GM19438 (cell line): ENCODE results near the gene ANKH.

ENCODE experiments used
- ATAC-seq: cut with Tn5 transposase; IDR thresholded peaks from one replicate; pipeline ENCODE4 v1.9.1; 2021; ENCODE audit warnings: low read depth; ENCODE audit not compliant: unreplicated experiment

Gene ANKH

GRCh38 chr5:14767053-14767452 lies 104.5 kb downstream of the ANKH start:
- ATAC-seq = no peak

GRCh38 chr5:14766584-14766983 lies 105.0 kb downstream of the ANKH start:
- ATAC-seq = no peak

GRCh38 chr5:14765587-14765986 lies 106.0 kb downstream of the ANKH start:
- ATAC-seq = no peak

GRCh38 chr5:14762549-14763216 lies 108.9 kb downstream of the ANKH start:
- ATAC-seq = no peak

GRCh38 chr5:14760548-14761002 lies 111.0 kb downstream of the ANKH start:
- ATAC-seq = no peak

DNA sequence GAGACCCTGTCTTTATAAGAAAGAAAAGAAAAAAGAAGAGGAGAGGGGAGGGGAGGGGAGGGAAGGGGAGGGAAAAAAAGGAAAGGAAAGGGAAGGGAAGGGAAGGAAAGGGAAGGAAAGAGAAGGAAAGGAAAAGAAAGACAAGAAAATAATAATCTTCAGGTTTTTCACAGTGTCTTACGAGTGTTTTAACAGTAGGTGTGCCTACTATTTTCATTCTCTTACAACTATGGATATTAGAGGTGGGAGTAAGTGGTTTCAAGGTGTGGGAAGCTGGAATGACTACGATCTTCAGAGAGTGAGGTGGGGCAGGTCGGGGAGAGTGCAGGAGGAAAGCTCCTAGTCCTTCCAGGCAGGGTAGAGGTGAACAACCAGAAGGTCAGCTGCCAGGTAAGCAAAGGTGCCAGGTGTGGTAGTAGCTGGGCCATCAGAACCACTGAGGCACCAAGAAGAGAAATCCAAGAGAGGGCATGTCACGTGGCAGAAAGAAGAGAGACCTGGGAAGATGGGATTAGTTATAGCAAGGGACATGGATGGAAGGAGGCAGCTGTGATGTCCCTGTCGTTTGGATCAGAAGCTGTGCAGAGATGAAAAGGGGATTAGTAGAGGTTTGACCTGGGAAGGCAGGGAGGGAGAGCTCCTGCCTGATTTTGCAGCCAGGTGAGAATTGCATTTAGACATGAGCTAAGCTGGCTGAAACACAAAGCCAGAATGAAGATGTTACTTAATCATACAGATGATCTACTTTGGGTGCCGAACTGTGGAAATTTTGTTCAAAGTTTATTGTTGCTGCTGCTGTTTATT lies 111.6 kb downstream of the ANKH start:
- ATAC-seq = no peak

GRCh38 chr5:14757850-14758249 lies 113.7 kb downstream of the ANKH start:
- no peak for ATAC-seq

DNA sequence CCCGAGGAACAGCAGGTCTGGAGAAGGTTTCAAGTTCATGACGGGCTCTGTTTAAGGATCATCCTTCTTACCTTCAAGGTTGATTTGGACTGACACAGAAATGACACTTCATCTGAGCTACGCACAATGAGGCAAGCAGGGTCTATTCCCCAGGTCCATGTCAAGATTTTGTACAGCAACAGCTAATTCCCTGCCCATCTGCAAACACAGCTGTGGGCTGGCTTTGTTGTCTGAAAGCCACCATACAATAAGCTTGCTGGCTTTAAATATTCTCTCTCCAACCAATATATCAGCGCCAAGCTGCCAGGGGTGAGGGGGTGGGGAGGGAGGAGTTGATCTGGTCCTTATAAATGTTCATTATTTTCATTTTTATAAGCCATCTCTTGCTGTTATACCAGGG lies 115.1 kb downstream of the ANKH start:
- ATAC-seq = no peak

GRCh38 chr5:14753947-14754346 lies 117.6 kb downstream of the ANKH start:
- ATAC-seq = no peak

GRCh38 chr5:14753292-14753691 lies 118.3 kb downstream of the ANKH start:
- no peak for ATAC-seq

DNA sequence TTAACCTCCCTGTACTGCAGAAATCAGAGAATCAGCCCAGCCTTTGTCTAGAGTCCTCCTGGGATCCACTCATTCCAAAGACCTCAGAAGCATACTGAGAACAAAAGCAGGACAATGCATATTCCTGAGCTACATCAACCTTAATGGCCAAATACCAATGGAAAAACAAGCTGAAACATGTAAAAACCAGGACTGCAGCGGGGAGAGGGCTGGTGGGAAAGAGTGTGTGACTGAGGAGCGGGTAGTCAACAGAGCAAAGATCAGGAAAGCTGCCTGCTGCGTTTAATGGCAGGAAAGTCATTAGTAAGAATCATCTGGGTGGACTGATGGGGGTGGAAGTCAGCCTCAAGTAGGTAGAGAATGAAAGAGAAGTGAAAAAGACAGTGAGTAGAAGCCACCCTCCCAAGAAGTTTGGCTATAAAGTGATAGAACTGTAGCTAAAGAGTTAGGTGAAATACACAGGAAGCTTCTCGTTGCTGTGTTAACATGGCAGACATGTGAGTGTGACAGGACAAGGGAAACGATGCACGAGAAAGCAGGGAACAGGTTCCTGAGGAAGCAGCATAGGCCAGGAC lies 119.0 kb downstream of the ANKH start:
- no peak for ATAC-seq

DNA sequence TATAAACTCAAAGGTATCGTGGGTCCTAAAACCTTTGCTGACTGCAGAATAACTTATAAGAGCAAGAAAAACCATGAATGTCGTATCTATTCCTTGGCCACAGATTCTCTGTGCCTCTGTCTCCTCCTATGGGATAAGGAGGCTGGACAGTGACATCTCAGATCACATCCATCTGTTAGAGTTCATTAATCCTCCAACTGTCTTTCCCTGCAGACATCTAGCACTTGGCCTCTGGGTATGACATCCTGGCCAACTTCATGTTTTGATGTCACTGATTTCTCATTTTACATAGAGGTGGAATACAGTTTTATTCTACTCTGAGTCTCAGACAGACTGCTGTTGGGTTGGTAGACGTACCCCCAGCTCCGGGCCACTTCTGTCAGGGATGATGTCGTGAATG lies 120.9 kb downstream of the ANKH start:
- no peak for ATAC-seq

GRCh38 chr5:14749579-14750101 lies 121.9 kb downstream of the ANKH start:
- no peak for ATAC-seq

GRCh38 chr5:14748180-14748900 lies 123.2 kb downstream of the ANKH start:
- ATAC-seq = no peak

- ATAC-seq = no peak
These were observed 125.8 kb downstream of the ANKH start for GRCh38 chr5:14745753-14746152.

- ATAC-seq = peak; percentile 26
These were observed 126.4 kb downstream of the ANKH start for GRCh38 chr5:14745188-14745563.

GRCh38 chr5:14744296-14745187 lies 127.0 kb downstream of the ANKH start:
- ATAC-seq = peak; percentile 64

DNA sequence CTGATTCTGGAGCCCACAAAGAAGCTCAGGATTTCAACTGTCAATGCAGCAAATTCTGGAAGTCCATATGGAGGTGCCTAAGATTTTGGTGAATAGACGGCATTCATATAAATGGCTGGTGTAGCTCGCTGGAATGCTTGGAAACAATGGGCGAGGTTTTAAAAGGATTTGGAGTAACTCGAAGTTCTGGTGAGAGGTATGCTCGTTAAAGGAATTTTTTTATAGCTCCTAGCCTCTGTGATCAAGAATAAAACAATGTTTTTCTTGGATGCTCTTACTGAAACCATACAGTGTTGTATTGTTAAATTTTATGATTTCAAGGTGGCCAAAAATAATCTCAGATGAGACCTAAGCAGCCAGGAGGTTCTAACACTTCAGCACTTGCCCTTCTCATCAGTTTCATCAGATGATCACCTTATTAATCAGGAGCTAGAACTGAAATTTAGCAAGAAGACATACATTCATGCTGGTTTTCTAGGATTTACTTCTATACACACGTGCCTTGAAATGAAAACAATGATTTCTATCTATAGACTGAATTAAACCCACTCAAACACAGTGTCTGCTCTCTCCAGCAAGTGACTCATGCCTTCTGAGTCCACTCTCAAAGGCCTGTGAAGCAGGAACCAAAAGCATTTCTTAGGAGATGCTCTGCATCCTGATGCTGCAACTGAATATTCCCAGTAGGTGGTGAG lies 127.8 kb downstream of the ANKH start:
- no peak for ATAC-seq

DNA sequence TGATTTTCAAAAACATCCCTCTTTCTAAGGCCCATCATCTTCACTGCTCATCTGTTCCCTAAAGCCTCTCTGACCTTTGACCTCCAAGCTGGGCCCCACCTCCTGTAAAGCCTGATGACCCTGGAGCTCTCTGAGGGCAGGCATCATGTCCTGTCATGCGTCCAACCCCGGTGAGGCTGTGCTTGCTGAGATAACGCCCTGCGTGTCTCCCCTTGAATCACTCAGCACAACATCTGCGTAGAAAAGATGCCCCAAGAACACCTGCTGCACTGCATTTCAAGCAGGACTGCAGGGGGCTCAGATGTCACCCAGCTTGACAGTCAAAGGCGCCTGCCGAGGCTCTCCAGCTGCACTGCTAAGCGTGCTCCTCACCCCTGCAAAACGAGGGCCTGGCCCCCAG lies 129.1 kb downstream of the ANKH start:
- ATAC-seq = no peak
